Thyroid gland (tissue), 4 donors: Measurements from ENCODE around the gene PLVAP. TPM values are rescaled to one million over a fixed set of nuclear protein-coding genes. Genes with fewer than 3 reads are reported as not detected.

Experiments used
- DNase-seq, 2 donors: peaks; one replicate each; pipeline ENCODE4 v3.0.0-alpha.2; 2019
- H3K27ac ChIP-seq, 3 donors: fragments of 200-600 bp; sonication (generic); 1 replicate in 2 of 3; 2 replicates in 1 of 3; pipeline ENCODE4 v1.5.1; 2016 to 2019; ENCODE audit warnings: mild to moderate bottlenecking in 1 of 3, moderate library complexity in 1 of 3
- H3K27me3 ChIP-seq: fragments of 200-600 bp; sonication (generic); one replicate; pipeline ENCODE4 v1.5.1; 2019
- H3K36me3 ChIP-seq, 2 donors: fragments of 200-600 bp; sonication (generic); one replicate each; pipeline ENCODE4 v1.5.1; 2016 to 2019
- H3K4me1 ChIP-seq, 2 donors: fragments of 200-600 bp; sonication (generic); one replicate each; pipeline ENCODE4 v1.5.1; 2017 to 2019
- H3K4me3 ChIP-seq, 3 donors: fragments of 200-600 bp; sonication (generic); replicated peaks in 1 of 3; 1 replicate in 2 of 3; 2 replicates in 1 of 3; pipeline ENCODE4 v1.5.1; 2016; ENCODE audit warnings: mild to moderate bottlenecking in 1 of 3
- H3K9me3 ChIP-seq: fragments of 200-600 bp; sonication (generic); one replicate; pipeline ENCODE4 v1.5.1; 2017
- POLR2A ChIP-seq, 2 donors: fragments of 450-650 bp; IDR thresholded peaks; one replicate each; pipeline ENCODE4 v1.6.1; 2017; ENCODE audit warnings: antibody characterized with exemption in 2 of 2, mild to moderate bottlenecking in 2 of 2, moderate library complexity in 1 of 2
- WGBS, 2 donors: methylation state at CpG; one replicate each; pipeline ENCODE4 v1.1.5; 2017; 5-methylcytosine and 5-hydroxymethylcytosine counted together
- intact Hi-C: fragments of 100-400 bp; cut with DNase I; formaldehyde crosslinking; loops from one replicate; pipeline ENCODE4 v1.15.1; 2023
- total RNA-seq, 4 donors: library from RNA; depleted of rRNA; stranded (reverse); fragments of >200 nt; gene quantifications; one replicate each; pipeline ENCODE4 v1.2.3, GENCODE V29; 2016
- TF ChIP-seq, protein P1 (sequence below), 6 experiments: fragments of 200-600 bp in 3 of 6; fragments of 450-650 bp in 3 of 6; sonication (generic) in 3 of 6; IDR thresholded peaks; one replicate each; pipeline ENCODE4 v1.5.1; 2016 to 2019; ENCODE audit warnings: antibody characterized with exemption in 6 of 6, mild to moderate bottlenecking in 2 of 6, inconsistent platforms in 1 of 6, moderate library complexity in 1 of 6

PLVAP gene
- total RNA-seq, 4 donors from 2014 or later = 103 to 322 (median 174) TPM

GRCh38 chr19:17357724-17358123, 19.4 kb downstream of the PLVAP start:
- no peaks in the 10 kb centered on the region for H3K9me3 ChIP-seq
- H3K36me3 ChIP-seq = no peaks in the 10 kb centered on the region
- no peaks in the 10 kb centered on the region for H3K27me3 ChIP-seq
- TF ChIP-seq, protein P1, sequence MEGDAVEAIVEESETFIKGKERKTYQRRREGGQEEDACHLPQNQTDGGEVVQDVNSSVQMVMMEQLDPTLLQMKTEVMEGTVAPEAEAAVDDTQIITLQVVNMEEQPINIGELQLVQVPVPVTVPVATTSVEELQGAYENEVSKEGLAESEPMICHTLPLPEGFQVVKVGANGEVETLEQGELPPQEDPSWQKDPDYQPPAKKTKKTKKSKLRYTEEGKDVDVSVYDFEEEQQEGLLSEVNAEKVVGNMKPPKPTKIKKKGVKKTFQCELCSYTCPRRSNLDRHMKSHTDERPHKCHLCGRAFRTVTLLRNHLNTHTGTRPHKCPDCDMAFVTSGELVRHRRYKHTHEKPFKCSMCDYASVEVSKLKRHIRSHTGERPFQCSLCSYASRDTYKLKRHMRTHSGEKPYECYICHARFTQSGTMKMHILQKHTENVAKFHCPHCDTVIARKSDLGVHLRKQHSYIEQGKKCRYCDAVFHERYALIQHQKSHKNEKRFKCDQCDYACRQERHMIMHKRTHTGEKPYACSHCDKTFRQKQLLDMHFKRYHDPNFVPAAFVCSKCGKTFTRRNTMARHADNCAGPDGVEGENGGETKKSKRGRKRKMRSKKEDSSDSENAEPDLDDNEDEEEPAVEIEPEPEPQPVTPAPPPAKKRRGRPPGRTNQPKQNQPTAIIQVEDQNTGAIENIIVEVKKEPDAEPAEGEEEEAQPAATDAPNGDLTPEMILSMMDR (IDR thresholded peaks at IDR 0.05) = no peak
- no peak for TF ChIP-seq POLR2A (IDR thresholded peaks at IDR 0.05)
- H3K27ac ChIP-seq = peak overlapping the region; percentile 7 to 45 (median 36)
- no peak for DNase-seq
- no peak overlapping the region for H3K4me3 ChIP-seq
- intact Hi-C loops = no loop called here
- H3K4me1 ChIP-seq = peaks cover 0 to 9% of the 10 kb centered on the region in 2 donors
- 37 to 43% methylated on average over 6 to 11 of the region's 11 CpGs for WGBS, 2 donors

DNA sequence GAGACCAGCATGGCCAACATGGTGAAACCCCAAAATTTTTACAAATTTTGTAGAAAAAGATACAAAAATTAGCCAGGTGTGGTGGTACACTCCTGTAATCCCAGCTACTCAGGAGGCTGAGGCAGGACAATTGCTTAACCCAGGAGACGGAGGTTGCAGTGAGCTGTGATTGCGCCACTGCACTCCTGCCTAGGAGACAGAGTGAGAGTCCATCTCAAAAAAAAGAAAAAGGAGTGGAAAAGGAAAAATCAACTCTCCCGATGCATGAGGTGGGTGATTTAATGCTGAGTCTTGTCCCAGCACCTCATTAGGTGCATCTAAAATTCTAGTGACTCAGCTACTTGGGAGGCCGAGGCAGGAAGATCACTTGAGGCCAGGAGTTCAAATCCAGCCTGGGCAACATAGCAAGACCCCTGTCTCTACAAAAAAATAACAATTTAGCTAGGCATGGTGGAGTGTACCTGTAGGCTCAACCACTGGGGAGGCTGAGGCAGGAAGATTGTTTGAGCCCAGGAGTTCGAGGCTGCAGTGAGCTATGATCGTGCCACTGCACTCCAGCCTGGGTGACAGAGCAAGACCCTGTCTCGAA, 20.0 kb downstream of the PLVAP start:
- intact Hi-C loops = no loop called here
- no peak overlapping the region for H3K4me3 ChIP-seq
- 81 to 86% methylated on average over 7 of the region's 7 CpGs for WGBS, 2 donors
- peak overlapping the region in 2 of 3 donors; percentile 36 to 45 for H3K27ac ChIP-seq
- no peaks in the 10 kb centered on the region for H3K9me3 ChIP-seq
- DNase-seq = no peak
- no peaks in the 10 kb centered on the region for H3K27me3 ChIP-seq
- H3K36me3 ChIP-seq = no peaks in the 10 kb centered on the region
- peaks cover 0 to 12% of the 10 kb centered on the region in 2 donors for H3K4me1 ChIP-seq
- TF ChIP-seq, protein P1 (IDR thresholded peaks at IDR 0.05) = no peak
- TF ChIP-seq POLR2A (IDR thresholded peaks at IDR 0.05) = no peak

DNA sequence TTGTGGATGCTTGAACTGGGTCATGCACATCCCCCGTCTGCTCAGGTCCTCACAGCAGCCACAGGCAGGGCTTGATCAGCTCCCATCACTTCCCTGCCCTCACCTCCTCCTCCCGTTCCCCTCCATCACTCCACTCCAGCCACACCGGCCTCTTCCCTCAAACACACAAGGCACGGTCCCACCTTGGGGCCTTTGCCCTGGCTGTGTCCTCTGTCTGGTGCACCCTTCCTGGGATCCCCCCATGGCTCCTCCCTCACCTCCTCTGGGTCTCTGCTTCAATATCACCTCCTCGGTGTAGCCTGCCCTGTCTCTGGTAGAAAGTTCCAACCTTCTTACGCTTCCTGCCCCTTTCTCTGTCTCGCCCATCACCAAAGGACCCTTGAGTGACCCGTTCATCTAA, 23.8 kb downstream of the PLVAP start:
- H3K27ac ChIP-seq = no peak overlapping the region
- H3K4me1 ChIP-seq = peaks cover 0 to 15% of the 10 kb centered on the region in 2 donors
- no peak for DNase-seq
- H3K4me3 ChIP-seq = no peak overlapping the region
- no peaks in the 10 kb centered on the region for H3K9me3 ChIP-seq
- TF ChIP-seq POLR2A (IDR thresholded peaks at IDR 0.05) = no peak
- TF ChIP-seq, protein P1 (IDR thresholded peaks at IDR 0.05) = no peak
- H3K27me3 ChIP-seq = no peaks in the 10 kb centered on the region
- no peaks in the 10 kb centered on the region for H3K36me3 ChIP-seq
- intact Hi-C loops = no loop called here
- WGBS, 2 donors = 69 to 76% methylated on average over 8 of the region's 8 CpGs

GRCh38 chr19:17352608-17353280, 24.4 kb downstream of the PLVAP start:
- H3K36me3 ChIP-seq = no peaks in the 10 kb centered on the region
- no peaks in the 10 kb centered on the region for H3K27me3 ChIP-seq
- no peak overlapping the region for H3K4me3 ChIP-seq
- no peaks in the 10 kb centered on the region for H3K9me3 ChIP-seq
- no peak overlapping the region for H3K27ac ChIP-seq
- no peak for DNase-seq
- intact Hi-C loops = no loop called here
- TF ChIP-seq POLR2A (IDR thresholded peaks at IDR 0.05) = no peak
- TF ChIP-seq, protein P1 (IDR thresholded peaks at IDR 0.05) = no peak
- H3K4me1 ChIP-seq = peaks cover 0 to 18% of the 10 kb centered on the region in 2 donors
- 38 to 50% methylated on average over 13 to 14 of the region's 14 CpGs for WGBS, 2 donors

DNA sequence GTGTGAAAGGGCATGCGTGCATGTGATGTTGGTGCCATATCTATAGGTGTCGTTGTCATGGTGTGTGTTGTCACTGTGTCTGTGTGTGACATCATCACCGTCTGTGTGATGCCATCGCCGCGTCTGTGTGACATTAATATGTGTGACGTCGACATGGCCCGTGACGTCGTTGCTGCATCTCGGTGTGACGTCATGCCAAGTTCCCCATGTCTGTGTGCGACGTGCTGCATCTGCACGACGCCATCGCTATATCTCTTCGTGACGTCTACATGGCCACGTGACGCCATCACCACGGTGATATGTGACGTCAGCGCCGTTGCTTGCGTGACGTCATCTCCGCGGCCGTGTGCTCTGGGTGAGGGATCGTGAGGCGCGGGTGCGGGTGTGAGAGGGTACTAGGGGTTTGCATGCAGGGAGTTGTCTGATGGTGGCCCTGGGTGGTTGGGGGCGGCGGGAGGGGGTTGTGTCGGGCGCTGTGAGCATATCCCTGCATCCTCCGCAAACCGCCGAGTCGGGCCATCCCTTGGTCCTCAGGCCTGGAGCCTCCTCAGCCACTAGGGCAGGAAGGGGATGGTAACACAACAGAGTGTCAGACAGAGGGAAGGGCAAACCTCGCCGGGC, 25.2 kb downstream of the PLVAP start:
- TF ChIP-seq POLR2A (IDR thresholded peaks at IDR 0.05) = no peak
- TF ChIP-seq, protein P1 (IDR thresholded peaks at IDR 0.05) = no peak

More for the DNA sequence above, 25.2 kb downstream of the PLVAP start:
- Histone ChIP-seq H3K9me3 (no peaks in the 10 kb centered on the region), H3K4me3 (no peak overlapping the region), H3K27ac (no peak overlapping the region), H3K27me3 (no peaks in the 10 kb centered on the region), H3K36me3 (no peaks in the 10 kb centered on the region), H3K4me1 (peaks cover 0 to 22% of the 10 kb centered on the region in 2 donors)
- intact Hi-C loops = no loop called here
- 89 to 93% methylated on average over 39 to 43 of the region's 45 CpGs for WGBS, 2 donors
- DNase-seq = no peak
